Lower lobe of right lung (tissue), 2 donors: Measurements from ENCODE around the gene TEPSIN. TPM values are rescaled to one million over a fixed set of nuclear protein-coding genes. Genes with fewer than 3 reads are reported as not detected.

Experiments
- ATAC-seq, 2 donors: fragments of 200-7000 bp; cut with Tn5 transposase; one replicate each; pipeline ENCODE4 v1.9.1; 2020 to 2022; ENCODE audit warnings: mild to moderate bottlenecking in 2 of 2, moderate library complexity in 2 of 2
- DNase-seq: peaks from one replicate; pipeline ENCODE4 v3.0.0-alpha.2; 2020
- H3K27ac ChIP-seq: fragments of 200-600 bp; one replicate; pipeline ENCODE4 v1.8.0; 2022
- H3K27me3 ChIP-seq: fragments of 200-600 bp; one replicate; pipeline ENCODE4 v1.8.0; 2022; ENCODE audit warnings: low read depth
- H3K36me3 ChIP-seq: fragments of 200-600 bp; one replicate; pipeline ENCODE4 v1.8.0; 2022; ENCODE audit warnings: mild to moderate bottlenecking
- H3K4me1 ChIP-seq: fragments of 200-600 bp; one replicate; pipeline ENCODE4 v1.8.0; 2022
- H3K4me3 ChIP-seq: fragments of 200-600 bp; one replicate; pipeline ENCODE4 v1.8.0; 2022; ENCODE audit warnings: mild to moderate bottlenecking
- H3K9me3 ChIP-seq: fragments of 200-600 bp; one replicate; pipeline ENCODE4 v1.8.0; 2022
- intact Hi-C: fragments of 100-400 bp; cut with DNase I; formaldehyde crosslinking; loops from one replicate; pipeline ENCODE4 v1.11.0; 2022
- total RNA-seq: library from RNA; stranded (reverse); fragmentation: NEBNext Ultra II Directional; extraction: Animal tissue kit (Norgen Biotek cat#: 25700); gene quantifications from one replicate; pipeline ENCODE4 v1.2.1, GENCODE V29; 2021
- TF ChIP-seq, protein P1 (sequence below): fragments of 200-600 bp; IDR thresholded peaks from one replicate; pipeline ENCODE4 v1.8.0; 2022; ENCODE audit warnings: antibody characterized with exemption, mild to moderate bottlenecking
- donor health status: DM: no; HTN: yes; CAD: no; lungs with severe emphysema.

TEPSIN gene
- total RNA-seq, 1 donor from 2014 or later = 43.2 TPM

DNA sequence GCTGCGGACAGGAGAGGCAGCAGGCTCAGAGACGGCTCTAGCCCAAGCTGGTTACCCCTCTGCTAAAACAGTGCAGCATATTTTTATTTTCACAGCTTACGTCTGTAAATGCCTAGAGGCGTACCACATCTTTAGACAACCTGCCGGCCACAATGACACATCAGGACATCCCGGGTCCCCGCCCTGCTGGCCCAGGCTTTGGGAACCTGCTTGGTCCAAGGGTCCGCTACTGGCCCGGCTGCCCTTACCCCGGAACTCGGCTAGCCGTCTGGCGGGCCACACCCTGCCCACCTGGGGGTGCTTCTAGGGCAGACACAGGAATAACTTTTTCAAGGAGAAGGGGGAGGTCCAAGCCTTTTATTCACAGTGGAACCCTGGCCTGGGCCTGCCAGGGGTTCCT lies 20.4 kb downstream of the TEPSIN start:
- DNase-seq (no peak), ATAC-seq (no peak)
- Histone ChIP-seq H3K4me3 (no peak overlapping the region), H3K9me3 (no peaks in the 10 kb centered on the region), H3K4me1 (peaks cover 17% of the 10 kb centered on the region), H3K27ac (no peak overlapping the region), H3K36me3 (peaks cover 4% of the 10 kb centered on the region), H3K27me3 (no peaks in the 10 kb centered on the region)
- TF ChIP-seq, protein P1, sequence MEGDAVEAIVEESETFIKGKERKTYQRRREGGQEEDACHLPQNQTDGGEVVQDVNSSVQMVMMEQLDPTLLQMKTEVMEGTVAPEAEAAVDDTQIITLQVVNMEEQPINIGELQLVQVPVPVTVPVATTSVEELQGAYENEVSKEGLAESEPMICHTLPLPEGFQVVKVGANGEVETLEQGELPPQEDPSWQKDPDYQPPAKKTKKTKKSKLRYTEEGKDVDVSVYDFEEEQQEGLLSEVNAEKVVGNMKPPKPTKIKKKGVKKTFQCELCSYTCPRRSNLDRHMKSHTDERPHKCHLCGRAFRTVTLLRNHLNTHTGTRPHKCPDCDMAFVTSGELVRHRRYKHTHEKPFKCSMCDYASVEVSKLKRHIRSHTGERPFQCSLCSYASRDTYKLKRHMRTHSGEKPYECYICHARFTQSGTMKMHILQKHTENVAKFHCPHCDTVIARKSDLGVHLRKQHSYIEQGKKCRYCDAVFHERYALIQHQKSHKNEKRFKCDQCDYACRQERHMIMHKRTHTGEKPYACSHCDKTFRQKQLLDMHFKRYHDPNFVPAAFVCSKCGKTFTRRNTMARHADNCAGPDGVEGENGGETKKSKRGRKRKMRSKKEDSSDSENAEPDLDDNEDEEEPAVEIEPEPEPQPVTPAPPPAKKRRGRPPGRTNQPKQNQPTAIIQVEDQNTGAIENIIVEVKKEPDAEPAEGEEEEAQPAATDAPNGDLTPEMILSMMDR = no peak
- intact Hi-C loops = no loop called here

DNA sequence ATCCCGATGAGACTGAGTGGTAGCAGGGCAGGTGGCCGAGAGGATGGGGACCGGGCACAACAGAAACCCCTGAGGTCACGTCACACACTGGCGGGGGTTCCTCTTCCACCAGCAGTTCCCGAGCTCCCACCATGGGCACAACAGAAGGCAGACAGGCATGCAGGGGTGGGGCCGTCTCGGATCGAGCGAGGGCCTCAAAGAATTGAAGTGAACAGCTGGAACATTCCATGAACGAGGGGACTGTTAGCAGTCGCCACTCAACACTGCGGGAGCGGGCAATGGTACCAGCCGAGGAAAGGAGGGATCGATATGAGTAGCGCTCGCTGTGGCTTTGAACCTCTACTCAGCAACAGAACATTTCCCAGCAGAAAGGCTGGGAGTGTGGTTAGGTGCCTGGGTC lies 21.4 kb downstream of the TEPSIN start:
- no peaks in the 10 kb centered on the region for H3K27me3 ChIP-seq
- peaks cover 4% of the 10 kb centered on the region for H3K36me3 ChIP-seq
- H3K9me3 ChIP-seq = no peaks in the 10 kb centered on the region
- ATAC-seq (no peak), DNase-seq (no peak)
- H3K4me3 ChIP-seq = no peak overlapping the region
- TF ChIP-seq, protein P1 = no peak
- intact Hi-C loops = no loop called here
- peaks cover 14% of the 10 kb centered on the region for H3K4me1 ChIP-seq
- no peak overlapping the region for H3K27ac ChIP-seq

DNA sequence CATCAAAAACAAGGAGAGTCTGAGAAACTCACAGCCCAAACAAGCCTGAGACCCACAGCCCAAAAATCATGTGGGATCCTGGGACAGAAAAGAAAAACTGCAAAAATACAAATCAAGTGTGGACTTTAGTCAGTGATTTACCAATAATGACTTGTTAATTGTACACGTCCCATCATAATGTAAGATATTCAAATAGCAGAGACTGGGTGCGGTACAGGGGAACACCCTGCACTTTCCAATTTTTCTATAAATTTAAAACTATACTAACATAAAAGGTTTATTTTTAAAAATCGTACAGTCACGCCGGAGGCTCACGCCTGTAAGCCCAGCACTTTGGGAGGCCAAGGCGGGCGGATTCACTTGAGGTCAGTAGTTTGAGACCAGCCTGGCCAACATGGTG lies 24.9 kb downstream of the TEPSIN start:
- H3K27me3 ChIP-seq = no peaks in the 10 kb centered on the region
- no peaks in the 10 kb centered on the region for H3K9me3 ChIP-seq
- H3K4me1 ChIP-seq = no peaks in the 10 kb centered on the region
- intact Hi-C loops = no loop called here
- H3K4me3 ChIP-seq = no peak overlapping the region
- TF ChIP-seq, protein P1 = no peak
- no peak for DNase-seq
- H3K36me3 ChIP-seq = no peaks in the 10 kb centered on the region
- ATAC-seq = no peak
- H3K27ac ChIP-seq = no peak overlapping the region

DNA sequence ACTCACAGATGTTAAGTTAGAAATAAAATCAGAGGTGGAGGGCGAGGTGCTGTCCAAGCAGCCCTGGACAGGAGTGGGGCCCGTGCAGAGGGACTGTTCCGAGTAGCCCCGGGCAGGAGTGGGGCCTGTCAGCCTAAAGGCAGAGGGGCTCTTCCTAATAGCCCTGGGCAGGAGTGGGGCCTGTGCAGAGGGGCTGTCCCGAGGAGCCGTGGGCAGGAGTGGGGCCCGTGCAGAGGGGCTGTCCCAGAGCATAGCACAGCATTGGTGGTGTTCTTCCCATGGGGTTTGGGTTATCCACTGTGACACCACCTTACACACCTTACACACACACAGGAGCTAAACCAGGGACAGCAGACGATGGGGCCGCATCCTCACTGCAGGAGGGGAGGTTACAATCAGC lies 26.5 kb downstream of the TEPSIN start:
- no peak for ATAC-seq
- Histone ChIP-seq H3K27me3 (no peaks in the 10 kb centered on the region), H3K9me3 (no peaks in the 10 kb centered on the region), H3K4me1 (no peaks in the 10 kb centered on the region), H3K36me3 (no peaks in the 10 kb centered on the region), H3K4me3 (no peak overlapping the region), H3K27ac (no peak overlapping the region)
- intact Hi-C loops = no loop called here
- DNase-seq = no peak
- TF ChIP-seq, protein P1 = no peak

DNA sequence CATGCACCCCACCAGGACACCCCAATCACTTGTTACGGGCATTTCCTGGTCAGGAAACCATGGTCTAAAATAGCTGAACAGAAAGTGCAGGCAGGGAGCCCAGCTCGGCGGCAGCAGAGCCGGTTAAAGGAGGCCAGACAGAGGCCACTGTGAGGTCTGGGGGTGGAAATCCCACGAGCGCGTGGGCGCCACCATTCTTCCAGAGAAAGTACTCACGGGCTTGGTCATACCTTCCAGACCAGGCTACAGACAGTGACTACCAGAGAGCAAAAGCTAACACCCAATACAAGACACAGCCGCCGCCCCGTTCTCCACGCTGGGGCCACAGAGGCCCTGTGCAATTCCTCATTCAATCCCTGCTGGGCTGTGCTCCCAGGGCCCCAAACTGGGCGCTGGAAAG lies 28.0 kb downstream of the TEPSIN start:
- Histone ChIP-seq H3K9me3 (no peaks in the 10 kb centered on the region), H3K4me3 (no peak overlapping the region), H3K27me3 (no peaks in the 10 kb centered on the region), H3K4me1 (no peaks in the 10 kb centered on the region), H3K36me3 (no peaks in the 10 kb centered on the region), H3K27ac (no peak overlapping the region)
- DNase-seq (no peak), ATAC-seq (no peak)
- TF ChIP-seq, protein P1 = no peak
- intact Hi-C loops = no loop called here

DNA sequence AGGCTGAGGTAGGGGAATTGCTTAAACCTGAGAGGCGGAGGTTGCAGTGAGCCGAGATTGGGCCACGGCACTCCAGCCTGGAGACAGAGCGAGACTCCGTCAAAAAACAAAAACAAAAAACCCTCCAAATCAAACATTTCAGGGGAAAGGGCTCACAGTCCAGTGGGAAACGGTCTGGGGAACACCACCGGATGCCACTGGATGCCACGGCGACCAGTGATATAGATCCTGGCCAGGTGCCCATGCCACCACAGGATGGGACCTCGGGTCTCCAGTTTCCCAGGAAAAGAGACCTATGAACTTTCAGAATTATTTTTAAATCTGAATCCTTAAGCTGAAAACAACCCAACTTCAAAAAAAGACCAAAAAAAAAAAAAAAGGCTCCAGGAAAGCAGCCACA lies 28.4 kb downstream of the TEPSIN start:
- H3K4me3 ChIP-seq = no peak overlapping the region

More for the DNA sequence above, 28.4 kb downstream of the TEPSIN start:
- Histone ChIP-seq H3K36me3 (no peaks in the 10 kb centered on the region), H3K9me3 (no peaks in the 10 kb centered on the region), H3K4me1 (no peaks in the 10 kb centered on the region), H3K27me3 (no peaks in the 10 kb centered on the region), H3K27ac (no peak overlapping the region)
- TF ChIP-seq, protein P1 = no peak
- intact Hi-C loops = no loop called here
- no peak for DNase-seq
- no peak for ATAC-seq
